Measurements from ENCODE around the gene ALPK1. TPM values are rescaled to one million over a fixed set of nuclear protein-coding genes. Genes with fewer than 3 reads are reported as not detected.

ALPK1 gene
- total RNA-seq, 4 donors from 2014 or later: 17.1 to 34.8 (median 25.8) TPM

- TF ChIP-seq CTCF (IDR thresholded peaks at IDR 0.05; ENCODE audit: low read depth): no peak
Measured at GRCh38 chr4:112287258-112287989, 9.7 kb upstream of the ALPK1 start.

- TF ChIP-seq CTCF (IDR thresholded peaks at IDR 0.05; ENCODE audit: low read depth): no peak
Measured at GRCh38 chr4:112288455-112288854, 8.7 kb upstream of the ALPK1 start.

GRCh38 chr4:112289407-112290253, 7.5 kb upstream of the ALPK1 start:
- no peak for TF ChIP-seq CTCF (IDR thresholded peaks at IDR 0.05; ENCODE audit: low read depth)

DNA sequence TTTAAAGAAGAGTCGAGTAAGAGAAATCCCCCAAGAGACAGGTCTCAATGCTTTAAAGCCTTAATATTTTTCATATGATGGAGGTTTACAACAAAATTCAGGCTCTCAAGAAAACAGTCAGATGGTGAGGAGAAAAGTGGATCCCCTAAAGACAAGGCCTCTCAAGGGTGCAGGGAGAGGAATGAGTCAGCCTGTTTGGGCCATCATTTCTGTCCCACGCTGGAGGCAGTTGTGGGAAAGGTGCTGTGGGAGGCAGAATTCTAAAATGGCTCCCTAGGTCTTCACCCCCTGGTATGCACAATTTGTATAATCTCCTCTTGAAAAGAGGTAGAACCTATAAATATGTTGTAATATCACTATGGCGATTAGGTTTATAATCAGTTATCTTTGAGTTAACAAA, 6.8 kb upstream of the ALPK1 start:
- TF ChIP-seq CTCF (IDR thresholded peaks at IDR 0.05; ENCODE audit: low read depth): no peak

GRCh38 chr4:112299721-112300120, 2.6 kb downstream of the ALPK1 start:
- TF ChIP-seq CTCF (IDR thresholded peaks at IDR 0.05; ENCODE audit: low read depth): no peak

GRCh38 chr4:112302320-112303274, 5.4 kb downstream of the ALPK1 start:
- no peak for TF ChIP-seq CTCF (IDR thresholded peaks at IDR 0.05; ENCODE audit: low read depth)
